B cell (primary cell): ENCODE results near the gene SMIM28. TPM values are rescaled to one million over a fixed set of nuclear protein-coding genes. Genes with fewer than 3 reads are reported as not detected.

Experiments used
- ATAC-seq: fragments of 200-7000 bp; cut with Tn5 transposase; one replicate; pipeline ENCODE4 v1.10.0; 2021; ENCODE audit warnings: low read depth, mild to moderate bottlenecking, moderate number of reproducible peaks, moderate library complexity
- CTCF ChIA-PET: fragments of 350-600 bp; sonication (Branson Sonifier 250); formaldehyde crosslinking; loops from one replicate; lab custom pipeline; 2021; ENCODE audit warnings: antibody characterized with exemption, inconsistent platforms; lab: Charles Lee
- POLR2A ChIA-PET: fragments of 350-600 bp; sonication (Branson Sonifier 250); formaldehyde crosslinking; loops from one replicate; lab custom pipeline; 2021; ENCODE audit warnings: antibody characterized with exemption; lab: Charles Lee
- DNase-seq: peaks from one replicate; pipeline ENCODE4 v3.0.0; 2013
- H2AFZ ChIP-seq: 2 replicates; pipeline ENCODE4 v1.6.1; 2012; ENCODE audit warnings: mild to moderate bottlenecking, low read depth, low read length; ENCODE audit not compliant: insufficient read depth, poor library complexity, severe bottlenecking
- H3K27ac ChIP-seq, 2 donors: 1 replicate in 1 of 2; 2 replicates in 1 of 2; pipeline ENCODE4 v1.5.1; 2012 to 2013; ENCODE audit warnings: low read length in 2 of 2, mild to moderate bottlenecking in 2 of 2, moderate library complexity in 1 of 2
- H3K27me3 ChIP-seq, 4 experiments: fragments of 200-600 bp in 1 of 4; sonication (generic) in 1 of 4; replicated peaks in 1 of 4; 1 replicate in 2 of 4; 2 replicates in 2 of 4; pipeline versions ENCODE4 v1.6.1 to v1.7.0; 2013 to 2016; ENCODE audit warnings: low read length in 3 of 4, mild to moderate bottlenecking in 2 of 4, mixed read lengths in 1 of 4, moderate library complexity in 1 of 4; ENCODE audit not compliant: insufficient read depth in 4 of 4, control insufficient read depth in 3 of 4; ENCODE audit errors: control extremely low read depth in 1 of 4
- H3K36me3 ChIP-seq, 2 experiments: replicated peaks in 1 of 2; 1 replicate in 1 of 2; 2 replicates in 1 of 2; pipeline versions ENCODE4 v1.6.1 to v1.7.1; 2013; ENCODE audit warnings: low read length in 1 of 2; ENCODE audit not compliant: insufficient read depth in 2 of 2, control insufficient read depth in 1 of 2; ENCODE audit errors: control extremely low read depth in 1 of 2, extremely low read depth in 1 of 2
- H3K4me1 ChIP-seq, 2 donors: fragments of 200-600 bp in 1 of 2; sonication (generic) in 1 of 2; 1 replicate in 1 of 2; 2 replicates in 1 of 2; pipeline versions ENCODE4 v1.5.1 to v1.6.1; 2013 to 2017; ENCODE audit warnings: low read length in 2 of 2; ENCODE audit not compliant: control insufficient read depth in 2 of 2, insufficient read depth in 2 of 2
- H3K4me2 ChIP-seq: replicated peaks from 2 replicates; pipeline ENCODE3; 2012; ENCODE audit warnings: mild to moderate bottlenecking, low read depth, low read length; ENCODE audit not compliant: poor library complexity, severe bottlenecking
- H3K4me3 ChIP-seq, 5 experiments: fragments of 200-600 bp in 1 of 5; sonication (generic) in 1 of 5; 1 replicate in 3 of 5; 2 replicates in 2 of 5; pipeline versions ENCODE4 v1.5.1 to v1.7.0; 2011 to 2016; ENCODE audit warnings: low read length in 4 of 5, mild to moderate bottlenecking in 4 of 5, low read depth in 2 of 5, control low read depth in 1 of 5, moderate library complexity in 1 of 5; ENCODE audit not compliant: insufficient read depth in 1 of 5; ENCODE audit errors: control extremely low read depth in 1 of 5, extremely low read depth in 1 of 5
- H3K79me2 ChIP-seq: fragments of 200-600 bp; sonication (generic); one replicate; pipeline ENCODE4 v1.6.0; 2016; ENCODE audit warnings: low read length; ENCODE audit not compliant: control insufficient read depth, insufficient read depth
- H3K9ac ChIP-seq: fragments of 200-600 bp; sonication (generic); 2 replicates; pipeline ENCODE4 v1.6.1; 2017; ENCODE audit warnings: mild to moderate bottlenecking, low read length, moderate library complexity
- H3K9me3 ChIP-seq, 3 donors: one replicate each; pipeline versions ENCODE4 v1.6.1 to v1.7.1; 2013; ENCODE audit warnings: low read length in 2 of 3; ENCODE audit not compliant: control insufficient read depth in 2 of 3, insufficient read depth in 1 of 3; ENCODE audit errors: control extremely low read depth in 1 of 3
- H4K20me1 ChIP-seq: 2 replicates; pipeline ENCODE4 v1.6.0; 2012; ENCODE audit warnings: mild to moderate bottlenecking, low read length; ENCODE audit not compliant: insufficient read depth, control insufficient read depth, poor library complexity, severe bottlenecking
- H3K27ac Mint-ChIP-seq: one replicate; pipeline ENCODE4 v1.8.0; 2021; ENCODE audit warnings: mixed read lengths
- H3K27me3 Mint-ChIP-seq: one replicate; pipeline ENCODE4 v1.8.0; 2021; ENCODE audit warnings: mixed read lengths
- H3K4me1 Mint-ChIP-seq: one replicate; pipeline ENCODE4 v1.8.0; 2021; ENCODE audit warnings: mixed read lengths
- H3K4me3 Mint-ChIP-seq: one replicate; pipeline ENCODE4 v1.8.0; 2021; ENCODE audit warnings: mixed read lengths
- H3K9me3 Mint-ChIP-seq: one replicate; pipeline ENCODE4 v1.8.0; 2022; ENCODE audit warnings: mixed read lengths; ENCODE audit not compliant: insufficient read depth
- EZH2 ChIP-seq: IDR thresholded peaks from 2 replicates; pipeline ENCODE4 v1.6.1; 2012; ENCODE audit warnings: borderline replicate concordance, low read depth, mild to moderate bottlenecking, moderate library complexity, low read length; ENCODE audit not compliant: insufficient read depth, poor library complexity, severe bottlenecking
- WGBS: methylation state at CpG from one replicate; pipeline ENCODE4 v1.1.5; 2013; ENCODE audit warnings: missing lambda C conversion rate; ENCODE audit not compliant: insufficient coverage; 5-methylcytosine and 5-hydroxymethylcytosine counted together
- intact Hi-C: fragments of 100-400 bp; cut with micrococcal nuclease; formaldehyde crosslinking; loops from one replicate; pipeline ENCODE4 v1.10.0; 2022
- polyA plus RNA-seq: library from polyadenylated mRNA; depleted of rRNA; stranded (reverse); fragments of >200 nt; gene quantifications from 2 replicates; pipeline ENCODE4 v1.2.3, GENCODE V29; 2012
- total RNA-seq, 2 donors: library from RNA; stranded (reverse); fragments of 120-200 nt in 1 of 2; gene quantifications; 1 replicate in 1 of 2; 2 replicates in 1 of 2; pipeline versions ENCODE4 v1.2.3 to v1.2.4, GENCODE V29; 2013 to 2022
- TF ChIP-seq, protein P1 (sequence below): fragments of 200-600 bp; IDR thresholded peaks from one replicate; pipeline ENCODE4 v1.8.0; 2022; ENCODE audit warnings: antibody characterized with exemption, mild to moderate bottlenecking

Gene SMIM28
- total and polyA plus RNA-seq, 2 donors (not counting 1 experiment from before 2014, with no cell fraction given) = not detected

DNA sequence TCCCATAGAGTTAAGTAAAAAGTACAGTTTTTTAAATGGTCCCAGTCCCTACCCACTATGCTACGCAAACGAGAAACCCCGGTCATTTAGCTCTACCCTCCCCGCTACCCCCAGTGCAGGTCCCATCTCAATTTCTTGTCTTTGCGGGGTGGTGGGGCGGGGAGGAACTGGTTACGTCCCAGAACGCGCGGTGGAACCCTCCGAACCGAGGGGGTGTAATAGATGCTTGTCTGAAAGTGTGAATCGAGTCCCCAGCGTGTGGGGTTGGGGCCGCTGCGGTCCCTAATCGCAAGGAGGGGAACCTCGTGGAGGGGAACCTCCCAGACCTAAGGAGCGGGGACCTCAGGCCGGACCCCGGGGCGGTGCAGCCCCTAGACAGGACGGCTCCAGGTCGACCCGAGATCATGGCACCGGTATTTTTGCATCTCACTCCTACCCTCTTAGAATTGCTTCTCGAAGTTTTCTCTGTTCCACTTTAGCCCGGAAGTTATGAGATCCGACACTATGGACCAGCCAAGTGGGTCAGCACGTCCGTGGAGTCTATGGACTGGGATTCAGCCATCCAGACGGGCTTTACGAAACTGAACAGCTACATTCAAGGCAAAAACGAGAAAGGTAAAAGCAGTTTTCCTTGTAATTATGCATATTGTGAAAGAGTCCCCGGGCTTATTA is 27.1 kb downstream of the SMIM28 start:
- Histone ChIP-seq H3K4me2 (peak overlapping the region; percentile 99), H3K27me3 (no peaks in the 10 kb centered on the region), H3K4me1 (peaks cover 8 to 16% of the 10 kb centered on the region in 2 donors), H3K9me3 (no peaks in the 10 kb centered on the region), H3K27ac (peak overlapping the region; percentile 55 to 68), H3K9ac (peak overlapping the region; percentile 94), H3K79me2 (no peaks in the 10 kb centered on the region), H4K20me1 (no peaks in the 10 kb centered on the region), H3K36me3 (peaks cover 9 to 34% of the 10 kb centered on the region in 2 experiments), H3K4me3 (peak overlapping the region; percentile 65 to 95 (median 93)), H2AFZ (peak overlapping the region; percentile 97)
- H3K27me3 Mint-ChIP-seq = no peaks in the 10 kb centered on the region
- H3K9me3 Mint-ChIP-seq = no peaks in the 10 kb centered on the region
- DNase-seq (peak; percentile 60), ATAC-seq (peak; percentile 8)
- peaks cover 23% of the 10 kb centered on the region for H3K4me1 Mint-ChIP-seq
- peak overlapping the region; percentile 94 for H3K27ac Mint-ChIP-seq
- no peak for TF ChIP-seq EZH2
- TF ChIP-seq, protein P1, sequence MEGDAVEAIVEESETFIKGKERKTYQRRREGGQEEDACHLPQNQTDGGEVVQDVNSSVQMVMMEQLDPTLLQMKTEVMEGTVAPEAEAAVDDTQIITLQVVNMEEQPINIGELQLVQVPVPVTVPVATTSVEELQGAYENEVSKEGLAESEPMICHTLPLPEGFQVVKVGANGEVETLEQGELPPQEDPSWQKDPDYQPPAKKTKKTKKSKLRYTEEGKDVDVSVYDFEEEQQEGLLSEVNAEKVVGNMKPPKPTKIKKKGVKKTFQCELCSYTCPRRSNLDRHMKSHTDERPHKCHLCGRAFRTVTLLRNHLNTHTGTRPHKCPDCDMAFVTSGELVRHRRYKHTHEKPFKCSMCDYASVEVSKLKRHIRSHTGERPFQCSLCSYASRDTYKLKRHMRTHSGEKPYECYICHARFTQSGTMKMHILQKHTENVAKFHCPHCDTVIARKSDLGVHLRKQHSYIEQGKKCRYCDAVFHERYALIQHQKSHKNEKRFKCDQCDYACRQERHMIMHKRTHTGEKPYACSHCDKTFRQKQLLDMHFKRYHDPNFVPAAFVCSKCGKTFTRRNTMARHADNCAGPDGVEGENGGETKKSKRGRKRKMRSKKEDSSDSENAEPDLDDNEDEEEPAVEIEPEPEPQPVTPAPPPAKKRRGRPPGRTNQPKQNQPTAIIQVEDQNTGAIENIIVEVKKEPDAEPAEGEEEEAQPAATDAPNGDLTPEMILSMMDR = no peak
- intact Hi-C loops = loop anchor here (1.0 to 10.0 kb wide), 8 partner anchors 116 to 1300 kb away; partner anchors contain the start of genes ABRACL, CCDC28A and PERP
- POLR2A ChIA-PET = interaction anchor here (0.6 kb wide), 1 partner anchor 186 kb away, joined by 3 read pairs; no protein-coding TSS in a partner anchor
- peak overlapping the region; percentile 89 for H3K4me3 Mint-ChIP-seq
- WGBS = 5% methylated on average over 23 of the region's 35 CpGs
- CTCF ChIA-PET = interaction anchor here (0.6 to 4.1 kb wide), 13 partner anchors 10 to 361 kb away, joined by 3 to 39 read pairs (median 5); no protein-coding TSS in a partner anchor
